ENCODE results near the gene CD22. TPM values are rescaled to one million over a fixed set of nuclear protein-coding genes. Genes with fewer than 3 reads are reported as not detected.

CD22 gene
- total RNA-seq, 1 donor from 2014 or later, result 0.70 TPM

GRCh38 chr19:35294859-35295791 is 33.9 kb upstream of the CD22 start:
- intact Hi-C loops (cut with DNase I), result no loop called here
- no peak for DNase-seq (ENCODE audit: low spot score)

DNA sequence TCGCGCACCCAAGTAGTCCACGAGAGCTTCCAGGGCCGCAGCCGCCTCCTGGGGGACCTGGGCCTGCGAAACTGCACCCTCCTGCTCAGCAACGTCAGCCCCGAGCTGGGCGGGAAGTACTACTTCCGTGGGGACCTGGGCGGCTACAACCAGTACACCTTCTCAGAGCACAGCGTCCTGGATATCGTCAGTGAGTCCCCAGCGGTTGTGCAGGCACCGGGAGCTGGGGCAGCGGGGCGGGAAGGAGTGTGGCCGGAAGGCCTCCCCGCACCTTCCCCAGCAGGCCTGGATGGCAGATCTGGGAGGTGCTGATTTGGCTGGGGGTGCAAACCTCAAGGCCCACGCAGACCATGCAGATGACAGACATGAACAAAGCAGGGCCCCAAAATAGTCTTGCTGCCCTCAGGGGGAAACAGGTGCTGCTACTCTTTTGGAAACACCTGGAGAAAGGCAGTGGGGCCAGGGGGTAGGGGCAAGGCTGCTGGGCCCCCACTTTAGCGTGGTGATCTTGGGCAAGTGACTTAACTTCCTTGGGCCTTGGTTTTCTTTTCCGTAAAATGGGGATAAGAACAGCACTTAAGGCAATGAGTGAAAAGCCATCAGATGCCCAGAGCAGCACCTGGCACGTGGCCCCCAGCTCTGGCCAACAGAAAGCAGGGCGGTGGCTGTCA is 33.1 kb upstream of the CD22 start:
- DNase-seq (ENCODE audit: low spot score), result no peak
- intact Hi-C loops (cut with DNase I), result no loop called here

GRCh38 chr19:35296644-35297514 is 32.1 kb upstream of the CD22 start:
- DNase-seq (ENCODE audit: low spot score), result no peak
- intact Hi-C loops (cut with DNase I), result no loop called here

GRCh38 chr19:35297515-35297848 is 31.5 kb upstream of the CD22 start:
- no peak for DNase-seq (ENCODE audit: low spot score)
- intact Hi-C loops (cut with DNase I), result no loop called here

DNA sequence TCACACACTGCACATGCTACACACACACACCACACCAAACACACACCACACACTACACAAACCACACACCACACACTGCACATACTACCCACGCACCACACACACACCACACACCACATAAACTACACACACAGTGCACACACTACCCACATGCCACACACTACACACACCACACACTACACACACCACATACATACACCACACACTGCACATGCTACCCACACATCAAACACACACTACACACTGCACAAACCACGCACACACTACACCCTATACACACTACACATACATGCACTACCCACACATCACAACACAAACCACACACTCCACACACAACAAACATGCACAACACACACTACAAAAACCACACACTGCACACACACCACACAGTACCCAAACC is 31.1 kb upstream of the CD22 start:
- DNase-seq (ENCODE audit: low spot score), result no peak
- intact Hi-C loops (cut with DNase I), result no loop called here

GRCh38 chr19:35298561-35298972 is 30.4 kb upstream of the CD22 start:
- intact Hi-C loops (cut with DNase I), result no loop called here
- no peak for DNase-seq (ENCODE audit: low spot score)

- intact Hi-C loops (cut with DNase I), result no loop called here
- DNase-seq (ENCODE audit: low spot score), result no peak
Measured at GRCh38 chr19:35299523-35300338, 29.3 kb upstream of the CD22 start.

DNA sequence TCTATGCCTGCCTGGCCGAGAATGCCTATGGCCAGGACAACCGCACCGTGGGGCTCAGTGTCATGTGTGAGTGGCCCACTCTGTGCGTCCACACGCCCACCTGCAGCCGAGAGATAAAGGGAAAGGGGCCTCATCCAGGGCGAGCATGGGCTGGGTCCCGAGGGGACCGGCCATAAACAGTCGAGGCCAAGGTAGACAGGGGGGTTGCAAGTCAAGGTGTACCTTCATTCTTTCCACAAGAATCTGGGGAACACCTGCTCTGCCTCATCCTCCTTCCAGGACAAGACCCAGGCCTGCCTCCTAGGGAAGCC is 28.7 kb upstream of the CD22 start:
- DNase-seq (ENCODE audit: low spot score), result no peak
- intact Hi-C loops (cut with DNase I), result no loop called here

DNA sequence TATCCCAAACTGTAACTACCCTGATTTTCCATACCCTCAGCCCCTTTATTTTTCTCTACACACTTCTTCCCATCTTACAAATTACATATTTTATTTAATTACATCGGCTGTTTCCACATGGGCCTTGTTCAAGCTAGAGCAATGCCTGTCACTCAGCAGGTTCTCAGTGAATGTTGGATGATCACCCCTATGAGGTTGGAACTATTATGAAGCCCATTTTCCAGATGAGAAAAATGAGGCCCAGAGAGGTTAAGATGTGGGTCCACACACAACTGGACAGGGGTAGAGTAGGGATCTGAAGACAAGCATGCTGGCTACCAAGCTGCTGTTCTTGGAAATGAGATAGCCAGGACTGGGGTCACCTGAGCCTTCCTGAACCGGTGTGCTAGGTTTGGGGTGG is 27.0 kb upstream of the CD22 start:
- no peak for DNase-seq (ENCODE audit: low spot score)
- intact Hi-C loops (cut with DNase I), result no loop called here

- intact Hi-C loops (cut with DNase I), result no loop called here
- DNase-seq (ENCODE audit: low spot score), result no peak
Measured at GRCh38 chr19:35302446-35302845, 26.5 kb upstream of the CD22 start.

DNA sequence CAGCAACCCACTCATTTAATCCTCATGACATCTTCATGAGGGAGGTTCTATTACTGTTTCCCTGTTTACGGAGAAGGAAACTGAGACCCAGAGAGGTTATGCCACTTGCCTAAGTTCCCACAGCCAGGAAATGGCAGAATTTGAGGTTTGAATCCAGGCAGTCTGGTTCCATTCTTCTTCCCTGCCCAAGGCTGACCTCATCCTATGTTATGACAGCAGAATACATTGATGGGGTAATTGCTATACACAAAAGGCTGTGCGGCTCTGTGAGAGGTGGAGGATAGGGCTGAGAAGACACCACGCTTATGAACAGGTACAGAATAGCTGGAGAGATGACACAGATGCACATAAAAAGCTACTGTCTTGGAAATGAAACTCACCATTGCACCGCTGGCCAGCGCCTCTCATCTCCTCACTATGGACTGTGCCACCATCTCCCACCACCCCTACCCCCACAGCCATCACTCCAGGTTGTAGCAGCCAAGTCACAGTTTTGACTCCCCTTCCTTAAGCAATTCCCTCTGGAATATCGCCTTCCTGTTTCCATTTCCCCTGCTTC is 25.6 kb upstream of the CD22 start:
- intact Hi-C loops (cut with DNase I), result no loop called here
- DNase-seq (ENCODE audit: low spot score), result no peak

GRCh38 chr19:35304036-35304435 is 25.0 kb upstream of the CD22 start:
- DNase-seq (ENCODE audit: low spot score), result no peak
- intact Hi-C loops (cut with DNase I), result no loop called here

DNA sequence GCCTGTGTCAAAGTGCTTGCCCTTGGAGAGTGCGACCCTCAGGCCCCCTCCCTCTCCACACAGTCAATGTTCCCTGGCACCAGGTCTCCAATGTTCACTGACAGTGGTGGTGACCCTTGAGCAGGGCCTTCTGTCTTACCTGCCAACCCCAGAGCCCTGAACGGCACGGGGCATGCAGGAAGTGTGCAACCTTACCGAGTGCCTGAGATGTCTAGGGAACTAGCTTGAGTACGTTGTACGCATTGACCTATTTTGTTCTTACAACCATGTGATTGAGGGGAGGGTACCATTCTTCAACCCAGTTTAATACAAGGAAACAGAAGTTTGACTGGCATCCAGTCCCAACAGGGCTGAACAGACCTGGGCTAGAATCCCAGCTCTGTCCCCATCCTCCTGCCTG is 23.8 kb upstream of the CD22 start:
- intact Hi-C loops (cut with DNase I), result no loop called here
- no peak for DNase-seq (ENCODE audit: low spot score)

DNA sequence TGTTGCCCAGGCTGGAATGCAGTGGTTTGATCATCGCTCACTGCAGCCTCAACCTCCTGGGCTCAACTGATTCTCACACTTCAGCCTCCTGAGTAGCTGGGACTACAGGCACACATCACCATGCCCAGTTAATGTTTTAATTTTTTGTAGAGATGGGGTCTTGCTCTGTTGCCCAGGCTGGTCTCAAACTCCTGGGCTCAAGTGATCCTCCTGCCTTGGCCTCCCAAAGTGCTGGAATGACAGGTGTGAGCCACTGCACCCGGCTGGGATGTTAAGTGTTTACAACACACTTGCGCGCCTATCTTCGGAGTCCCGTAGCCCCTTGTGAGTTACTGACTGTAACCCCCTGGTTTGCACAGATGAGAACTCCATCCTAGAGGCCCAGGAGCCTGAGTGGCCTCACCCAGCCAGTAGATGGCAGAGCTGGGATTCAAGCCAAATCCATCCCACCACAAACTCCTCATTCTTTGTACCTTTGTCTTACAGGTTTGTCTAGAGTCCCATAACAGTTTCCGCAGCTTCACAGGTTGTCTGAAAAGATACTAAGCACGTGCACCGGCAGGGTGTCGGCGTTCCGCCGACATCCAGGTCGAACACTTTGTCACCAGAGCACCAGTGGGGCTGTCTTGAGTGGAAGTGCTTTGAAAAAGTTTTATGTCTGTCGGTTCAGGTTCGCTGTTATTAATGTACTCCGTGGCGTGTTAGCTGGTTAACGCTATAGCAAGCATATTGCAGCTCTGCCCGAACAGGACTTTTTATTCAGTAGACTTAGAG is 22.3 kb upstream of the CD22 start:
- intact Hi-C loops (cut with DNase I), result no loop called here
- no peak for DNase-seq (ENCODE audit: low spot score)

DNA sequence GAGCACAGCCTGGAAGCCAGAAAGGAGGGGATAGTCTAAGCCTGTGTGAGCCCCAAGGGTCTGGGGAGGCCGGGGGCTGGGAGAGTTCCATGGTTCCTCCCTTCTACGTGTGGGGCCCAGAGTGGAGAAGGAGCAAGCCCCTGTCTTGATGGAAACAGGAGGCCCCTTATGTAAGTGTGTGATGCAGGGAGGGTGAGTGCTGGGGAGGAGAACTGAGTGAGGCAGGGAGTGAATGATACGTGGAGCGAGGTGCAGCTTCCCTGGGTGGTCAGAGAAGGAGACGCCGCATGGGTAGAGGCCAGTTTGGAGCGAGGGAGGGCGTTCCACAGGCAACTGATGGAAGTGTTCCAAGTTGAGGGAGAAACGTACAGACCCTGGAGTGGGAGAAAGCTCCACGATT is 21.1 kb upstream of the CD22 start:
- intact Hi-C loops (cut with DNase I), result no loop called here
- DNase-seq (ENCODE audit: low spot score), result no peak

- intact Hi-C loops (cut with DNase I), result no loop called here
- DNase-seq (ENCODE audit: low spot score), result no peak
Measured at GRCh38 chr19:35308910-35309309, 20.1 kb upstream of the CD22 start.

DNA sequence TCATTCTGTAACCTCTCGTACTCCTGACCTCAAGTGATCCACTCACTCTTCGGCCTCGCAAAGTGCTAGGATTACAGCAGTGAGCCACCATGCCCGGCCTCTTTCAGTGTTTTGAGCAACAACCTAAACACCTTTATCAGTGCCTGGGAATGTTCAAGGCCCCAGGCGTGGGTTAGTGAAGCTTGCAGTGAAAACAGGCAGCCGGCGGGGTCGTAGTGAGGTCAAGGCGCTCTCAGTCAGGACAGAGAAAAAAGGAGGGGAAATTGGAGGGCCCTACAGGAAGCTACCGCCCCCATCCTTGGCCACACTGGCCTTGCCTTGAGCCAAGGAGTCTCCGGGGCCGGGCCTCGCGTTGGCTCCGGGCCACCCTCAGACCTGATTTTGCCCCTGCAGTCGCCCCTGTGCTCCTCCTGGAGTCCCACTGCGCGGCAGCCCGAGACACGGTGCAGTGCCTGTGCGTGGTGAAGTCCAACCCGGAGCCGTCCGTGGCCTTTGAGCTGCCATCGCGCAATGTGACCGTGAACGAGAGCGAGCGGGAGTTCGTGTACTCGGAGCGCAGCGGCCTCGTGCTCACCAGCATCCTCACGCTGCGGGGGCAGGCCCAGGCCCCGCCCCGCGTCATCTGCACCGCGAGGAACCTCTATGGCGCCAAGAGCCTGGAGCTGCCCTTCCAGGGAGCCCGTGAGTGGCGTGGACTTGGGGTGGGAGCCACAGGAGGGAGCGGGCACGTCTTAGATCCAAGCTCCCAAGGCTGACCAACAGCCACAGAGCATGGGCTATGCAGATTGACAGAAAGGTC is 19.3 kb upstream of the CD22 start:
- intact Hi-C loops (cut with DNase I), result no loop called here
- DNase-seq (ENCODE audit: low spot score), result no peak

DNA sequence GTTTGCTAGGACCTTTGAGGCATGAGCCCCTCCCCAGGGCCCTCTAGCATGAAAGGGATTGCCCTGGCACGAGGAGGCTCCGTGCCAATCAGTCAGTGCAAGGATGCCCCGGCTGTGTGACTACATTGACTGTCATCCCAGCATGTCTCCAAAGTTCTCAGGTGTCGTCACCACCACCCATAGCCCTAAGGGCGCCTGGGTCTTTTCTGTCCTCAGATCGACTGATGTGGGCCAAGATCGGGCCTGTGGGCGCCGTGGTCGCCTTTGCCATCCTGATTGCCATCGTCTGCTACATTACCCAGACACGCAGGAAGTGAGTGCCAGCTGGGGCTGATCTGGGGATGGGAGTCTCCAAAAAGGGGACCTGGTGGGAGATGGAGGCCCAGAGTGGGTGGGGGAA is 18.7 kb upstream of the CD22 start:
- DNase-seq (ENCODE audit: low spot score), result no peak
- intact Hi-C loops (cut with DNase I), result no loop called here
